Erythroblast (primary cell): ENCODE measurements around the gene SPTLC2.

Experiments
- GATA1 ChIP-seq: IDR thresholded peaks from 2 replicates; pipeline ENCODE4 v1.6.1; 2011; ENCODE audit warnings: low read depth, mild to moderate bottlenecking, control low read depth, low read length, moderate library complexity
- POLR2A ChIP-seq: IDR thresholded peaks from 2 replicates; pipeline ENCODE4 v1.6.1; 2011; ENCODE audit warnings: mild to moderate bottlenecking, low read length

DNA sequence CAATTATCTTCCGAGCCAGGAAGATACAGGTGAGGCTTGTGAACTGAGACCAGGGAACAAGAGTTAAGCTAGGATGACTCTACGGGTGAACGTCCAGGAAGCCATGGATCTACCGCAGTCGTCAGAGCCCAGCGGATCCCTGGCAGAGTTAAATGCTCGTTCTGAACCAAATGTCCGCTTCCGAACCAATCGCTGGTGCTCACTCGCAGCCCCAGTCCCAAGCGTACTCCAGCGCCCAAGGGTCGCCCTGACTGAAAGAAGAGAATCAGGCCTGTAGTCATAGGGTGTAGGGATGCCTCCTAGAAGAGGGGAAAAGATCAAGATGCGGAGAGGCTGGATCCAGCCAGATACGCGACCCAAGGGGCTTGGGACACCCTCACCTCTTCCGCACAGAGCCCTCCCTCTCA, 159.3 kb downstream of the SPTLC2 start:
- TF ChIP-seq POLR2A (no peak), GATA1 (no peak)
